ENCODE results near the gene NAB2. TPM values are rescaled to one million over a fixed set of nuclear protein-coding genes. Genes with fewer than 3 reads are reported as not detected.

Gene NAB2
- total RNA-seq, 4 donors from 2014 or later = 21.6 to 41.5 (median 35.1) TPM

- Histone ChIP-seq H3K27ac (replicated peaks in 1 of 4) (no peak overlapping the region), H3K4me3 (no peak overlapping the region), H3K9me3 (no peaks in the 10 kb centered on the region), H3K4me1 (peaks cover 15 to 29% (median 24%) of the 10 kb centered on the region in 4 donors), H3K36me3 (peaks cover 0 to 2% (median 0%) of the 10 kb centered on the region in 4 donors), H3K27me3 (no peaks in the 10 kb centered on the region)
- intact Hi-C loops (cut with DNase I) = no loop called here
- DNase-seq (ENCODE audit: extremely low spot score) = no peak
- 100% methylated on average over 1 of the region's 1 CpG for WGBS
- TF ChIP-seq POLR2A (IDR thresholded peaks at IDR 0.05; ENCODE audit: low read depth) (no peak), CTCF (IDR thresholded peaks at IDR 0.05) (no peak), POLR2AphosphoS5 (IDR thresholded peaks at IDR 0.05) (no peak), EP300 (IDR thresholded peaks at IDR 0.05) (no peak)
Measured at GRCh38 chr12:57080855-57081254, 8.1 kb upstream of the NAB2 start.

GRCh38 chr12:57085999-57086492 lies 2.9 kb upstream of the NAB2 start:
- intact Hi-C loops (cut with DNase I) = no loop called here
- Histone ChIP-seq H3K4me1 (peaks cover 22 to 39% (median 36%) of the 10 kb centered on the region in 4 donors), H3K27ac (replicated peaks in 1 of 4) (peak overlapping the region; percentile 99 to 100 (median 100)), H3K27me3 (no peaks in the 10 kb centered on the region), H3K36me3 (peaks cover 0 to 1% (median under 1%) of the 10 kb centered on the region in 4 donors), H3K9me3 (no peaks in the 10 kb centered on the region), H3K4me3 (peak overlapping the region; percentile 88 to 96 (median 92))
- WGBS = 5% methylated on average over 12 of the region's 12 CpGs
- TF ChIP-seq POLR2AphosphoS5 (IDR thresholded peaks at IDR 0.05) = peak; percentile 40 to 43
- no peak for TF ChIP-seq CTCF (IDR thresholded peaks at IDR 0.05)
- no peak for TF ChIP-seq EP300 (IDR thresholded peaks at IDR 0.05)
- DNase-seq (ENCODE audit: extremely low spot score) = no peak

- Histone ChIP-seq H3K36me3 (peaks cover 0 to 6% (median 6%) of the 10 kb centered on the region in 4 donors), H3K4me1 (peaks cover 27 to 44% (median 41%) of the 10 kb centered on the region in 4 donors), H3K4me3 (peak overlapping the region; percentile 88 to 96 (median 92)), H3K27me3 (no peaks in the 10 kb centered on the region), H3K27ac (replicated peaks in 1 of 4) (peak overlapping the region; percentile 99 to 100 (median 100)), H3K9me3 (no peaks in the 10 kb centered on the region)
- DNase-seq (ENCODE audit: extremely low spot score) = no peak
- TF ChIP-seq POLR2A (IDR thresholded peaks at IDR 0.05; ENCODE audit: low read depth) = no peak
- TF ChIP-seq POLR2AphosphoS5 (IDR thresholded peaks at IDR 0.05) = no peak
- peak in 2 of 3 experiments; percentile 12 to 45 for TF ChIP-seq CTCF (IDR thresholded peaks at IDR 0.05)
- WGBS = under 1% methylated on average over 14 of the region's 14 CpGs
- intact Hi-C loops (cut with DNase I) = no loop called here
Measured at GRCh38 chr12:57086493-57087009, 2.4 kb upstream of the NAB2 start.

GRCh38 chr12:57087010-57087690 lies 1.8 kb upstream of the NAB2 start:
- intact Hi-C loops (cut with DNase I) = no loop called here
- peaks cover 33 to 50% (median 47%) of the 10 kb centered on the region in 4 donors for H3K4me1 ChIP-seq
- H3K27me3 ChIP-seq = no peaks in the 10 kb centered on the region
- WGBS = 1% methylated on average over 21 of the region's 52 CpGs
- DNase-seq (ENCODE audit: extremely low spot score) = peak; percentile 97
- peak overlapping the region; percentile 99 to 100 (median 100) for H3K27ac ChIP-seq (replicated peaks in 1 of 4)
- no peaks in the 10 kb centered on the region for H3K9me3 ChIP-seq
- peaks cover 4 to 12% (median 12%) of the 10 kb centered on the region in 4 donors for H3K36me3 ChIP-seq
- peak overlapping the region; percentile 88 to 96 (median 92) for H3K4me3 ChIP-seq
- TF ChIP-seq POLR2AphosphoS5 (IDR thresholded peaks at IDR 0.05) (peak; percentile 77 to 92), POLR2A (IDR thresholded peaks at IDR 0.05; ENCODE audit: low read depth) (peak; percentile 53), EP300 (IDR thresholded peaks at IDR 0.05) (no peak), CTCF (IDR thresholded peaks at IDR 0.05) (no peak)
